GM19455 (cell line): ENCODE results near the gene LOXHD1.

Experiments
- ATAC-seq: cut with Tn5 transposase; IDR thresholded peaks from one replicate; pipeline ENCODE4 v1.9.1; 2021; ENCODE audit not compliant: unreplicated experiment

LOXHD1 gene

GRCh38 chr18:46676182-46676835 is 19.3 kb upstream of the LOXHD1 start:
- ATAC-seq, result no peak

- no peak for ATAC-seq
Observed at GRCh38 chr18:46675112-46675511, 18.1 kb upstream of the LOXHD1 start.

DNA sequence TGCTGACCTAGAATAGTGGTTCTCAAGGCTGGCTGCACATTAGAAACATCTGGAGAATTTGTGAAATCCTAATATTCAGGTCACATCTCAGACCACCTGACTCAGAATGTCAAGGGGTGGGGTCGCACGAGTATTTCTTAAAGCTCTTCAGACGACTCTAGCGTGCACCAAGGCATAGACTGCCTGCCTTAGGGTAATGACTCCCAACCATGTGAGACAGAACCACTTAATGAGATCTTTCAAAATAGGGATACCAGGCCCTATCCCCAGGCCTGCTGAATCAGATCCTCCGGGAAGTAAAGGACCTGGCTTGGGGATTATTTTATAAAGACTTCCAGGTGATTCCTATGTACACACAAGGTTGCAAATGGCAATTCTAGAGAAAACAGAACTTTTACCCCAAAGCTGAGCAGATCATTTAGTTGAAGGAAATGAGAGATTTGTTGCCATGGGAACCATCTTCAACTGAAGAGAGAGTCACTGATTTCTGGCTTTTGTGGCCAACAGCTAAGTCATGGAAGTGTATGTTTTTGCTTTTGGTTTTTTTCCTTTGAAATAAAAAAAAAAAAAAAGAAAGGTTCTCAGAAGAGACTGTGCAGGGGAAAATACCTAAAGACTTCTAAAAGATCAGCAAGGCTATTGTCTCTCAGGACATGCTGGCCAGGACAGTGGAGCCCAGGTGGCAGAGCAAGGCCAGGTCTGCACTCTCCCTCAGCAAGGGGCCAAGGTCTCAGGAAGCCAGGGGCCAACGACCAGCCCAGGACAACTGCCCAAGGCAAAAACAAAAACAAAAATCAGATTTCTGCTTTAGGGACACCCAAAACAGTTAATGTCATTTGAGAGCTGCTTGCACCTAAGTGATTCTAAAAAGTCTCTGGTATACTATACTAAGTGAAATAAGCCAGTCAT is 15.3 kb upstream of the LOXHD1 start:
- no peak for ATAC-seq

DNA sequence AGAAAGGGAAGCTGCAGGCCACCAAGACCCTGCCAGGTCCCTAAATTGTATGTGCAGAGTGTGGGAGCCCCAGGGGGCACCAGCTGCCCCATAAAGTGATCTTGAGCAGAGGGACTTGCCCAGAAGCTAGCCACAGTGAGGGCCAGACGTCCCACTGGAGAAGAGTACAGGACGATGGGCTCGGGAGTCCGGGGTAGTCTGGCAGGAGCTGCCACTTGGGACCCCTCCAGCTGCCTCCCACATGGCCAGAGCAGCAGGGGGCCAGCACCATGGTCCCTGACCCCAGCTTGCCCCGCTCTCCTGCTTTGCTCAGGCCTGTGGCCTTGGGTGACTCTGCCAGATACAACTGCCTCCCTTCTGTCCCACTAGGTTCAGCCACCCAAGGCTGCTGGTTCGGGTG is 11.7 kb upstream of the LOXHD1 start:
- ATAC-seq, result no peak

GRCh38 chr18:46668135-46668534 is 11.1 kb upstream of the LOXHD1 start:
- no peak for ATAC-seq

DNA sequence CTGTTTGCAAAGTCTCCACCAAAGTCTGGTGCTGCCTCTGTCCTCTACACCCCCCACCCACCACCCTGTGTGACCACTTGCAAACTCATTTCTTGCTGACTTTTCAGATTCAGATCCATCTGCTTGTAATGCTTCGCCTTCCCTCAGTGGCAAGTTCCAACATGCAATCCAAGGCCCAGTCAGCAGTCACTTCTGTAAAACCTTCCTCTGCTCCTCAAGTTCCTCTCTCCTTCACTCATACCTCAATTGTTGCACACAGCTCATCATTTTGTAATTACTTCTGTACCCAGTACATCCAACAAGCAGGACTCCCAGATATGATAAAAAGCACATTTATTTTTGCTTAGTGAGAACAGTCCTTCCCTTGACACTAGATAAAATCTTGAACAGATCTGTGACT is 6.5 kb upstream of the LOXHD1 start:
- no peak for ATAC-seq

GRCh38 chr18:46660957-46661749 is 4.1 kb upstream of the LOXHD1 start:
- no peak for ATAC-seq

GRCh38 chr18:46659484-46659883 is 2.5 kb upstream of the LOXHD1 start:
- ATAC-seq, result no peak

DNA sequence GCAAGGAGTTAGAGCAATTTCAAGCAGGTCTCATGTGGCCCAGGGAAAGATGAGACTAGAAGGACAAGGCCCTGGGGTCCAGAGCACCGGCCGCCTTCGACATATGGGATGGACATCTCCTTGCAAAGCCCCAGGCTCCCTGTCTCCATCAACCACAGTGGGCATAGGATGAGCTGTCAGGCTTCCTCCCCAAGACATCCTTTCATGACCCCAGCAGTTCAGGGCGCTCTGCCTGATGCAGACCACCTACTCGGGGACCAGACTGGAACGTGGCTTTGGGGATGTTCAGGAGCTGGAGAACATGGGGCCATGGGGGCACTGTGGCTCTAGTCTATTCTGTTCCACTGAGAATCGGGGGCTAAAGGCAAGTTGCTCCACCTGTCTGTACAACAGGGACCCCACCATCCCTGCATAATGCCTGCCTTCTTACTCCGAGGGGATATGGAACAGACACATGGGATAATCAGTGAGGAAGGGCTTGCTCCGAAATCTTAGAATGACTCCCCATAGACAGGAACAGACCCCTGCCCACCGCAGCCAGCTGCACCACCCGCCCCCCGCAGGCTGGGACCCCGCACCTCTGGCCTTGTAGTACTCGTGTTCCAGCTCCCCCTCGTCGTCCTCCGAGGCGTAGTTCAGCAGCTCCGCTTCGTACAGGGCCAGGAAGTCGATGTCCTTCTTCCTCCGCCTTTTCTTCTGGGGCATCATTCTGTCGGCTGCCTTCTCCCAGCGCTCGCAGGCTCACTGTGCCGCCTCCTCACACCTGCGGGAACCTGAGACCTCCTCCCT is 500 bp downstream of the LOXHD1 start:
- ATAC-seq, result no peak

DNA sequence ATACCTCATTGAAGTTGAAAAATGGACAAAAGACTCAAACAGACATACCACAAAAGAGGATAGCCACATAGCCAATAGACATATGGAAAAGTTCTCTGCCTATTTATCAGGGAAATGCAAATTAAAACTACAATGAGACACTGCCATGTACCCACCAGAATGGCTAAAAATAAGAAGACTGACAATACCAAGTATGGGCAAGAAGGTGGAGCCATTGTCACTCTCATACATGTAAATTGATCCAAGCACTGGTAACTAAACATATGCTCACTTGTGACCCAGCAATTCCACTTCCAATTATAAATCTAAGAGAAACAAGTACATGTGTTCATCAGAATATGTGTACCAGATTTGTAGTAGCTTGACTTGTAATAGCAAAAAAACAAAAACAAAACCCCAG is 4.6 kb downstream of the LOXHD1 start:
- ATAC-seq, result no peak

DNA sequence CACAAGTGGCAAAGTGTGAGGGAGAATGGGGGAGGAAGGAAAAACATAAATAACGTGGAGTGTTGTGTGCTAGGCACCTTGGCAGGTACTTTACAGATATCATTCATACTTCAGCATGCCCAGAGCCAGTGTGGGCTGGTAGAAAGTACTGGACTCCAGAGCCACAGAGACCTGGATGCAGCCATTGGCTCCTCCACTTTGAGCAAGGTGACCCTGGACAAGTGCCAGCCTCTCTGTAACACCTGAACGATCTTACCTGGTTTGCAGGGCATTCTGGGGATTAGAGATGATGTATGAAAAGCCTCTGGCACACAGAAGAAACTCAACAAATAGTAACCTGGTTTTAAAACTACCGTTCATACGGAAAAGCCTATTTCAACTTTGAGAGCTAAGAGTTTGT is 6.3 kb downstream of the LOXHD1 start:
- no peak for ATAC-seq

DNA sequence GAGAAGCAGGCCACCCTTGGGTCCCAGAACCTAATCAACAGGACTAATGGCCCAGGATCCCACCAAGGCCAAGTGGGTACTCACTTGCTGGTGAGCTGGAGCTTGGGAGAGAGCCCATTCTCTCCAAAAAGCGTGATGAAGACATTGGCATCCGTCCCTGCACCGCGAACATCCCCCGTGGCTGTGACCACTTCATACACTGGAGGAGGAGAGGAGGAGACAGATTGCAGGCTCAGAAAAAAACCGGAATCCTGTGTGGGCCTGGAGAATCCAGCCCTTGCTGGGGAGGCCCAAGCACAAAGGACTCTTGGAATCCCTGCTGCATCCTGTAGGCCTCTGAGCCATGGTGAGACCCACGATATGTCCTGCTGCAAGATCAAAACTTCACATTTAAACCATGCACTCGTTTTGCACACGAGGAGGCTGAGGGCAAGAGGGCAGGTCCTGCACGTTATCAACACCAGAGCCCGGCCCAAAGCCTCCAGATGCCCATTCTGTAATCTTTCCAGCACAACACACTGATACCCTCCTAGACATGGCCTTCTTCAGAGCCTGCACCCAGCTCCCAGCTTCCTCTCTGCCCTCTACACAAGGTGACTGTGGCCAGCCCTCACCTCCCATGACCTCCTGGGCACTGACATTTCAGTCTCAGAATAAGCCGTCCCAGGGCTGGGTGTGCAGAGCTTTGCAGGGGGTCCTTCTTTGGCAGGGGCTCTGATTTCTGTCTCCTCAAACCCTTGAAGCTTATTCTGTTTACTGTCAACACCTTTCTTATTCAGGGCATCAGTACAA is 7.8 kb downstream of the LOXHD1 start:
- no peak for ATAC-seq

DNA sequence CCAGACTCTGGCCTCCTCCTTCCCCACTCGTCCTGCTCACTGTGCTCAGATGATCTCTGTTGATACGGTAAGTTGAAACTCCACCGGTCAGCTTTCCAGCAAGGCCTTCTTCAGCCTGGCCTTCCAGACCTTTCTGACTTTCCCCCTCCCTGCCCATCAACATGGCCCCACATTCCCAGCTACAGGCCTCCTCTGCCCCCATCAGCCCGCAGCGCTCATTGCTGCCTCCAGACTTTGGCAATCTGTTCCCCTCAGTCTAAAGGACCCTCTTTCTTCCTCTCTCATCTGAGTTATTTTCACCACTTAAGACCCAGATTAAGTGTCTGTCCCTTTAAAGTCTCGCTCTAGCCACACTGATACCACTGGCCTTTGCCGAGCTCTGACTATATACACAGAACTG is 10.6 kb downstream of the LOXHD1 start:
- no peak for ATAC-seq

- ATAC-seq, result no peak
Observed at GRCh38 chr18:46642561-46642960, 14.5 kb downstream of the LOXHD1 start.

GRCh38 chr18:46641917-46642316 is 15.1 kb downstream of the LOXHD1 start:
- ATAC-seq, result no peak

GRCh38 chr18:46639386-46639785 is 17.6 kb downstream of the LOXHD1 start:
- ATAC-seq, result no peak

- no peak for ATAC-seq
Observed at GRCh38 chr18:46636040-46636630, 20.9 kb downstream of the LOXHD1 start.

DNA sequence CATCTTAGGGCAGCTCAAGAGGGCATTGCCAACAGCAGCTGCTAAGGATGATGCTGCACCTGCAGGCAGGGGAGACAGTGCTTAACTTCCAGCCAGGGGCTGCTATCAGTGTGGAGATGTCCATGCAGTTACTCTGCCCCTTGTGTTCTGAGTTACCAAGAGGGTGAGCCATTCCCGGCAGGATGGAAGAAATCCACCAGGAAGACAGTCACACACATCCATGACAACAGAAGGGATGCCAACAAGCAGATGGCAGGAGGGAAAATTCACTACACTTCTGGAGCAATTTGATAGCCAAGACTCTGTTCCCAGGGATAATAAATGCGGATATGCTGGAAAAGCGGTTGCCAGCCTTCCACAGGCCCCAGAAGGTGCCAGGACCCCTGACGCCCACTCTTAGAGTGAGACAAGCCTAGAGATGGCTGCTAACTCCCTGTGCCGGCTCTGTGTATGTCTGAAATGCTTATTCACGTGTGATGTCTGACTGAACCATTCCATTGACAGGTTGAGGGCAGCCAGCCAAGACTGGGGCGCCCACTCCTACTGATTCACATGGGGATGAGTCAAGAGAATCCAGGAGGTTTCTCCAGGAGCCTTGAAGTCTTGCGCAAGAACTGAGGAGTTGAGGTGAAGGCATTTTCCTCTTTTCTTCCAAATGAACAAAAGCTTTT is 24.5 kb downstream of the LOXHD1 start:
- ATAC-seq, result no peak

- ATAC-seq, result no peak
Observed at GRCh38 chr18:46630991-46631390, 26.0 kb downstream of the LOXHD1 start.
